Stimulated activated naive CD4-positive, alpha-beta T cell (primary cell): ENCODE data around the gene SH3PXD2A.

ENCODE experiments used
- DNase-seq, 6 experiments: peaks; one replicate each; lab custom pipeline; 2025; lab: John Stamatoyannopoulos, UW

The SH3PXD2A gene

DNA sequence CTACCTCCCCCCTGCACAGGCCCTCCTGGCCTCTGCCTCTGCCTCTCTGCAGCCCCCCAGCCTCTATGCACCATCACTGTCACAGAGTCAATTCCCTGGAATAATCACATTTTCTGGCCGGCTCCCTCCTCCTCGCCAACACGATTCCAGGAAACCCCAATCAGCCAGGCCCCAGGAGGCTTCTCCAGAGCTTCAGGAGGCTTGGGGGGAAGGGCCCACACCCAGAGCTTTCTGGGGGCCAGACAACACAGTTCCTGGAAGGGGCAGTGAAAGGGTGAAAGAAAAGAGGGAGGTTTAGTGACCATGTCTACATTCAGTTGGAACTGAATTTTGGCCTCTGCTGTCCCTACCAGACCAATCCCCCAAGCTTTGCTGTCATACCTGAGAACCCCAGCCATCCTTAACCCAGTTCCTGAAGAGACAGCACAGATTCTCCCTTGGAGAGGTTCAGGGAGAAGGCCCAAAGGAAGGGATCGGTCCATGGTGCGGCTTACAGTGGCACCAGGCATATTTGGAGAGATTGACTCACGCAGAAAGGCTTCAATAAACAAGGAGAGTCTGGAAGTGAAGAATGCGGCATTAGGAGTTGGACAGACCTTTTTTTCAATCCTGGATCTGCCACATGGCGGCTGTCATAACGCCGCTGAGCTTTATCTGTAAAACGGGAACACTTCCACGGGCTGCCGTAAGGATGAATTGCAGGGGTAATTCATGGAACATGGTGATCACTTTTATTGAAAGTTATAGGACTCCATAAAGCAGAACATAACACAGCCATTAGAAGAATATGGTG, 272.8 kb downstream of the SH3PXD2A start:
- no peak for DNase-seq

DNA sequence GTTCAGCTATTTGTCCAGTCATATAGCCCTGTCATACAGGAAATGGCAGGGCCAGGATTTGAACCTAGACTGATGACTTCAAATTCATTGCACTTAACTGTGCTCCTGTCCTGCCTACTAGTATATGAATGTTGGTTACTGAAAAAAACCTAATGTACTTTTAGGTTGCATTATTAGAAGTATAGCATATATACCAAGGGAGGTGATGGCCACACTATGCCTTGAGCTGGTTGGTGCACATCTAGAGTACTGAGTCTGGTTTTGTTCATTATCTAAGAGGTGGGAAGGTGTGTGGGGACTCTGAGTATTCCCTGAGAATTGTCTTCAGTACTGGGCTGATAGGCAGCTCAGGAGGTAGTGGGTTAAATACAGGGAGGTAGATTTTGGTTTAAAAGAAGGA, 273.9 kb downstream of the SH3PXD2A start:
- no peak for DNase-seq

DNA sequence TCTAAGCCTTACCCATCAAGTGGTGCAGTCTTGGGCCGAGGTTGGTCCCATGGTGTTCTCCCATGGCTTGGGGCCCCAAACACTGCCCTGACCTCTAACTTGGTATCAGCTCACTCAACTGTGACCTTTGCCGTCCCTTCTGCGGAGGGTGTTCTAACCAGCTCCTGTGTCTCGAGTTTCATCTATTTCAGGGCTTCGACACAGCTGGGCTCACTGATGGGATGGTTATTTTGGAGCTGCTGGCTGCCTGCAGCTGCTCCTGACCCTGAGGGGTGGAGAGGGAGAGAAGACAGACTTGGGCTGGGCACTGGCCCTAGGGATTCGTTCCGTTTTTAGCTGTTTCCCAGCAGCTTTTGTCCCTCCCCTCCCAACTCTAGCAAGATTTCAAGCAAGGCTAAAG, 274.9 kb downstream of the SH3PXD2A start:
- no peak for DNase-seq

DNA sequence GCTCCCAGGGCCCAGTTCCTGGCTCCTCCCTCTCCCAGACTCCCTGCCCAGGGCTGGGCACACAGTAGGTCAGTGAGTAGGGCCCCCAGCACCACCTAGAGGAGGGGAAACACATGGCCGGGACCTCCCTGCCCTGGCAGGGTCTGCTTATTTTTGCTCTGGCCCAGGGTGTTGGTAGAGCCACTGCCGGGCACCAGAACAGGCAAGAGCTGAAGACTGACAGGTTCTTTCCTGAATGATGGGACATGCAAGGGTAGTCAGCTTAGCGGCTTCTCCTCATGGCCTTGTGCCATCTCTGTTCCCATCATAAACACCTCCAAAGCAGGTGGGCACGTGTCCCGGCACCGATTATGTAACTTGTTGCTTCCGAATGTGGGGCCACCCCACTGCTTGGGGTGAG, 275.4 kb downstream of the SH3PXD2A start:
- DNase-seq: no peak

DNA sequence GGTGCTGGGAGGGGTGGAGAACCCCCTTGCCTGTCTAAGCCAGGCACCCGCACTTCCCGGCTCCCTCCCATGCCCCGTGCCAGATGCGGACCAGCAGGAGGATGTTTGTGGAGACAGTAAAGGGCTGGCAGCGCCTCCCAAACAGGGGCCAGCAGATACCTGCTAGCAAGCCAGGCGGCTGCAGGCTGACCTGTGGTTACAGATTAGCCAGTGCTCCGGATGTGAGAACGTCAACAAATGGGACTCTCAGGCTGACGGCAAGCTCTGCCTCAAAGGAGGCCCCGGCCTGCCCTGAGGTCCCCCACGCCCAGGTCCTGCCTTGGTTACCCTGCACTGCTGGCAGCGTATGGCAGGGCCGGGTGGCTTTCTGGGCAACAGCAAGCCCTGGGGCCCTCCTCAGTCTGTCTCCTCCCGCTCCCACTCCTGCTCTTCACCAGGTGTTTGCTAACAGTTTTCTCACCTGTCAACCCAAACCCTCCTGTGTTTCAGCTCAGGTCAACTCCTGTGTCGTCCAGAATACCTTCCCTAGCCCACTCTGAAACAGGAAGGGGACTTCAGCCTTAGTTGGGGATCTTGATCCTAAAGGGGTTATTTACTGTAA, 276.5 kb downstream of the SH3PXD2A start:
- no peak for DNase-seq

DNA sequence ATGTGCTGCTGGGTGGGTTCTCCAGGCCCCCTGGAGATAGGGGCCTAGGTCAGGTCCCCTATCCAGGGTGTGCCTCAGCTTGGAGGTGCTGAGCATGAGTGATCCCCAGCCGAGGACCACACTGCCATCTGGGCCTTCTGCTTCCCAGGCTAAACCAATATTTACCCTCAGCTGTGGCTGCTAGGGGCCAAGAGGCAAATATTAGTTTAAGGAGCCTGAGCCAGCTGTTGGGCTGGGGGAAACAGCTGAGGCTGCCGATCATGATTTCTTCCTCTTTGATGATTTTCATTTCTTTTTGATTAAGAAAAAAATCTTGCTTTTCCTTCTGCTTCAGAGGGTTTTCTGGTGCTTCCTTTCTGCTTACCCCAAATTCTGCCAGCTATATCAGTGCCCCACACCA, 278.5 kb downstream of the SH3PXD2A start:
- no peak for DNase-seq

DNA sequence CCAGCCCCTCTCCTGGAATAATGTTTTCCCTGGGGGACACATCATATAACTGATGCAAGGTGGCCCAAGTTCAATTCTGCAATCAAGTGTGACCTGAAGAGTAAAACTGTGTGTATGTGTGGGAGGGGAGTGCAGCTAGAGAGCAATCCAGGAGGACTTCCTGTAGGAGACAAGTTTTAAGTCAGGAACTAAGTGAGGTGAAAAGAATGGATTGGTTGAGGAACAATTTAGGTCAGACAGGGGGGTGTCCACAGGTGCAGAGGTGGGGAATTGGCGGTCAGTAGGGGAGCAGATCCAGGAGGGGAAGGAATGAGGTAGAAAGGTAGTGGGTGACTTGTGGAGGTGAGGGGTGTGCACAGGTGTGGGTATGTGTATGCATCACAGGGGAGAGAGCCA, 279.3 kb downstream of the SH3PXD2A start:
- no peak for DNase-seq

DNA sequence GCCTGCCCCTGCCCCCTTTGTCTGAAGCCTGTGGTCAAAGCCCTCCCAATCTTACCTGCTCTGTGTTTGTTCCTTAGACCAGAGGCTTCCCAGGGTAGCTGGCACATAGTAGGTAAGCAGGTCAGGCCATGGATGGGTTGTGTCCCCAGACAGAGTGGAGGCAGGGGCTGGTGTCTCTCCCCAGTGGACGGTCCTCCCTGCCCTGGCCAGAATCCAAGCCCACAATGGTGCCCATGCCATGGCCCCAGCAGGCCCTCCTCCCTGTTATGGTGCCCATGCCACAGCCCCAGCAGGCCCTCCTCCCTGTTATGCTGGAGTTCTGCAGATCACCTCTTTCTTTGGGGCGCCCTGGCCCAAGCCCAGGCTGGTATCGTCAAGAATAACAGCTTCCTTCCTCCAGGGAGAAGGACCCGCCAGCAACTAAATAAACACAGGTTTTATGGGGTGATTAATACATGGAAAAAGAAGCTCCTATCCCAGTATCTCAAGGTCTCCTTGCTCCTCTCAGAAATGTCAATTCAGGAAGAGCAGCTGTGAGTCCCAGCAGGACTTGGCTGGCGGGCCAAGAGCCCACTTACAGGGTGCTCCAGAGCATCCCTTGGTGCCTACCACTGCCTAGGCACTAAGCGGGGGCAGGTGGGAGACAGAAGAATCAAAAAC, 279.8 kb downstream of the SH3PXD2A start:
- no peak for DNase-seq

DNA sequence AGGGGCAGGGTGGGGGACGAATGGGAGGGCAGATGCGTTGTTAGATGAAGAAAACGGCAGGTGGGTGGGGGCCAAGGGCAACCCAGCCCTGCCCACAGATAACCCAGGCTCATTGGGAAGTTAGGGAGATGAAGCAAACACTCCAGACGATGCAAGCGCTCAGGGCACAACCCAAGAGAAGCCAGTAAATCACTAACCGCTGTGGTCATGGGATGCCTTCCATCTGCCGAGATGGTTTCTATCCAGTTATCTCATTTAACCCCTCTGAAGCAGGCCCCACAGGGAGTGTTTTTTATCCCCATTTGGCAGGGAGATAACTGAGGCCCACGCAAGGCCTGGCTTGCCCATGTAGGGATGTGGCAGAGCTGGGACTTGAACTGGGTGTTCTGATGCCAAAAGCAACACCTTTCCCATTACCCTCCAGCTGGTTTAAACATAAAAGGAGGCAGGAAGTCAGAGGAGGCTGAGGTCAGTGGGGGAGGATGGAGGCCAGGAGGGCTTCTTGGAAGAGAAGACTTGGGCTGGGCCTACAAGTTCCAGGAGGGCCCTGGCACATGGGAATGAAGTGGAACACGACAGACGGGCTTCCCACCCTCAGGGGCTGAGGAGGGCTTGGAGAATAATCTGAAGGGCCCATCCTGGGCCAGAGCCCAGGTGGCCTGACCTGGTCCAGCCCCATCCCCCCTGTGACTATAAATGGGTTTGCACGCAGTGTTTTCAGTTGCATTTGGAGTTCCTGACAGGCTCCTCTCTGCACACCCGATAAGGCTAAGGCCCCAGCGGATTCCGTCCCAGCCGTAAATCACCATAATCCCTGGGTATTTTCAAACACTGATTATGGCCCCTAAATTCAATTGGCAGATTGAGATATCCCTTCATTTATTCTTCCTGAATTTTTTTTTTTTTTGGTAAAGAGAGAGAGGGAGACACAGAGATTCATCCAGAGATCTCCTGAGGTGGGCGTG, 281.0 kb downstream of the SH3PXD2A start:
- no peak for DNase-seq

DNA sequence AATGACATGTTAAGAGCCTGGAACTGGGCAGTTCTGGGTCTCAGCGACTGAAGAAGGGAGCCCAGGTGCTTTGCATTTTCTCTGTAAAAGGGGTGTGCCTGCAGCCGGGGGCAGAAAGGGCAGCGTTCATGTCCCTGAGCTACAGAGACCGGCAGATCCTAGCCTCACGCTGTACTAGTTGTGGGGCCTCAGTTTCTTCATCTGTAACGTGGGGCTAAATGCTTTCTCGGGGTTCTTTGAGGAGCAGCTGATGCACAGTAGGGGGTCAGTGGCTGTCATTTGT, 282.2 kb downstream of the SH3PXD2A start:
- DNase-seq: no peak

DNA sequence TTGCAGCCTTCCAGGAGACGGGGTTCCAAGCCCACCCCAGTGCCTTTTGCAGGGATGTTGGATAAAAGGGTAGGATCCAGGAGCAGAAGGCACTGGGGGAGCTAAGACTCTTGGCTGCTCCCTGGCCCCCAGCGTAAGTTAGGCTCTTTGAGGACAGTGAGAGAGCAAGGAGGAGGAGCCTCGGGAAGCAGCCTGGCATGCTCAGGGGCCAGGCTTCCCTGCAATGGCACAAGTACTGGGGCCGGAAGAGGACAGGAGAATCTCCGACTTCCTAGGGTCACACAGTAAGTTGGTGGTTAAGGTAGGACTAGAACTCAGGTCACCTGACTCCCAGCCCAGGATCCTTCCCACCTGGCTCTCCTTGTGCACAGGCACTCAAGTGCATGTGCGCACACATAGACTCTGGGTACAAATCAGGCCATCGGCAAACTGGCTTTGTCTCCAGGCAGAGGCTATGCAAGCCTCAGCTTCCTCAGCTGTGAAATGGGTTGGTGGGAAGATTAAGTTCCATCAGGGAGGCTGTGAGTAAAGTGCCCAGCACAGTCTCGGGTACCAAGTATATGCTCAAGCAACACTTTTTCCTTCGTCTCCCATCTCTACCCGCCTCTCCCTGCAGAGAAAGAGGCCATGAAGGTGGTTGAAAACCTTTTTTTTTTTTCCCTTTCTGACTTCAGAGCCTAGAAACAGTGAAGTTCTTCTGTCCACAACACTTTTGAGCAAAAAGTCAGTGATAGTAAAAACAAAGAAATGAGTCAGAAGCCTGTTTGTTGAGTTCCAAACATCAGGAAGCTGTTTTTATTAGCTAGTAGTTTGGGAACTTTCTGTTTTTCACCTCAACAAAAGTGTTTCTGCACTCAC, 282.8 kb downstream of the SH3PXD2A start:
- no peak for DNase-seq

DNA sequence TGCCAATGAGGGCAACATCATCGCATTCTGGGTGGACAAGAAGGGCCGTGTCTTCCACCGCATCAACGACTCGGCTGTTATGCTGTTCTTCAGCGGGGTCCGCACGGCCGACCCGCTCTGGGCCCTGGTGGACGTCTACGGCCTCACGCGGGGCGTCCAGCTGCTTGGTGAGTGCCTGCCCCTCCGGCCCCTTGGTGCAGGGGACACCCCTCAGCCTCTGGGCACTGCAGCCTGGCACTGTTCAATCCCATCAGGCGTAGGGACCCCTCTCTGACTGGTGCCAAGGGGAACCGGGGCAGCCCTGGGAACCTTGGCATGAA, 283.8 kb downstream of the SH3PXD2A start:
- no peak for DNase-seq

DNA sequence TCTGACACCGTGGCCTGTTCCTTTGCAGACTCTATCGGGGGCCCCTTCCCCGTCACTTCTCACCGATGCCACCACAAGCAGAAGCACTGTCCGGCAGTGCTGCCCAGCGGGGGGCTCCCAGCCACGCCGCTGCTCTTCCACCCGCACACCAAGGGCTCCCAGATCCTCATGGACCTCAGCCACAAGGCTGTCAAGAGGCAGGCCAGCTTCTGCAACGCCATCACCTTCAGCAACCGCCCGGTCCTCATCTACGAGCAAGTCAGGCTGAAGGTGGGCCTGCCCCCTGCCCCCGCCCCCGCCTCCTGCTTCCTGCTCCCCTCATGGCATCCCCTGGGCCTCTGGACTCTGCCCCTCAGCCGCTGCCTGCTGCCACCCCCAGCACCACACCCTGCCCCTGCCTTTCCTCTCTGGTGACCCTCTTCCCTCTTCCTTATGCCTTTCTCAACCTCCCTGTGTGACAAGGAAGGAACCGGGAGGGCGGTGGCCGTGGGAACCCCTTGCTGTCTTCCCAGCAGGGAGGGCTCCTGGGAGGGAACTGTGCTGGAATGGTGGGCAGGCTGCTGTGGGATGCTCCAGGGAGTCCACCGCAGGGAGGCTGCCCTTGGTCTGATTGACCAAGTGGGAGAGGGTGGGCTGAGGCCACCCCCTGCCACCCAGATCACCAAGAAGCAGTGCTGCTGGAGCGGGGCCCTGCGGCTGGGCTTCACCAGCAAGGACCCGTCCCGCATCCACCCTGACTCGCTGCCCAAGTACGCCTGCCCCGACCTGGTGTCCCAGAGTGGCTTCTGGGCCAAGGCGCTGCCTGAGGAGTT, 284.3 kb downstream of the SH3PXD2A start:
- DNase-seq: no peak

DNA sequence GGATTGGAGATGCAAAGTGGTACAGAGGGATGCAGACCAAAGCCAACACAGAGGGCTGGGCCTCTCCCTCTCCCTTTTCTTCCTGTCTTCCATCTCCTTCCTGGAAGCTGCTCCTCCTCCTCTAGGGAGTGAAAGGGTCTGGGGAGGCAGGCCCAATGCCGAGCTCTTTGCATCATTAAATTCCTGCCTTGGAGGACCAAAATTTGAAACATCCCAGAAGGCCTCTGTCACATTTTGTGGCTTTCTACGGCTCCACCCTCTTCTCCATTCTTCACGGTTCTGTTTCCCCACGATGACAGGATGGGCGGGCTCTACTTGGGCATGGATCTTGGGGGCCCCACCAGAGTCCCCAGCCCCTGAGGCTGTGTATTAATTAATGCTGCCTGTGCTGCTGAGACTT, 285.5 kb downstream of the SH3PXD2A start:
- DNase-seq: no peak

DNA sequence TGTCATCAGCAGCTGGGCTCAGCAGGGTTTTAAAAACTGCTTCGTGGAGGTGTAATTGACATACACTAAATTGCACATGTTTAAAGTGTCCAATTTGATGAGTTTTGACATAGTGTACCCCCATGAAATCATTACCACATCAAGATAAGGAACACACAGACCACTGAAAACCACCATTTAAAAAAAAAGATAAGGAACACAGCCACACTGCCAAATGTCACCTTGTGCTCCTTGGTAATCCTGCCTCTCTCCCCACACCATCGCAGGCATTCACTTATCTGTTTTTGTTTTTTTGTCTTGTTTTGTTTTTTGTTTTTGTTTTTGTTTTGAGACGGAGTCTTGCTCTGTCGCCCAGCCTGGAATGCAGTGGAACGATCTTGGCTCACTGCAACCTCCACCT, 286.9 kb downstream of the SH3PXD2A start:
- DNase-seq: no peak

DNA sequence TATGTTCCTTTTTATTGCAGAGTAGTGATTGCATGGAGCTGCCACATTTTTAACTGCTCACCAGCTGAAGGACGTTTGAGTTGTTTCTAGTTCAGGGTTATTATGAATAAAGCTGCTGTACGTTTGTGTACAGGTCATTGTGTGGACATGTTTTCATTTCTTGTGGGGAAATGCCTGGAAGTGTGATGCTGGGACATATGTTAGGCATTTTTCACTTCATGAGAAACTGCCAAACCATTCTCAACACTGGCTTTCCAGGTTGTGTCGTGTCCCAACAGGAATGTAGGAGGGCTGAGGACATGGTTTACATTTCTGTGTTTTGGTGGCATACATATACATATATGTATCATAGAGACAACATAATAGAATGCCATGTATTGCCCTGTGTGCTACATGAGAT, 288.8 kb downstream of the SH3PXD2A start:
- DNase-seq: no peak

DNA sequence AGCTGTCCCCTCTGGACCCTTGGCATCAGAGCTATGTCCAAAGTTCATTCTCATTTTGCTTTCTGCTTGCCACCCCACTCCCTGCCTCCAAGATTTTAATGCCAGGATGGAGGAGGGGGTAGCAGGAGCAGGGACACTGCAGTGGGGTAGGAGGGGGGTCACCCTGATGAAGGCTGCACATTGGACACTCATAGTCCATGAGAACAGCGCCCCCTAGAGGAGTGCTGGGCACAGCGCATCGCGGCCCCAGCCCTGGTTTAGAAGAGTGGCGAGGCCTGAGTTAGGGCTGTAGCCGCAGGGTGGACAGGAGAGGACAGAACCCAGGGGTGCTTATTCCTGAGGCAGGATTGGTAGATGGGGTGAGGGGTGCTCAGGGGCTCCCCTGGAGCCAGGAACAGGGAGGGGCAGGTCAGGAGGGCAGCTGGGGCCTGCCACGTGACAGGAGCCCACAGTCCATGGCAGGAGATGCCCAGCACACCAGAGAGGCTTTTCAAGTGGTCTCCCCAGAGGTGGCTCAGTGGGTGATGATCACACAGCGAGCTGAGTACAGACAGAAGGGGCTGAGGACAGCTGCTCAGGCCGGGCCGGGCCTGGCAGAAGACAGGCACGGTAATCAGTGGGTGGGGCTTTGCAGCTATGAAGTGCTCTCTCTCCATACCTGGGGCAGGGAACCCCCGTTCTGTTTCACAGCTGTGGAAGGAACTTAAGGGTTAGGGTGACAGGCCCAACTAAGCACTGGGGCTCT, 290.4 kb downstream of the SH3PXD2A start:
- no peak for DNase-seq

DNA sequence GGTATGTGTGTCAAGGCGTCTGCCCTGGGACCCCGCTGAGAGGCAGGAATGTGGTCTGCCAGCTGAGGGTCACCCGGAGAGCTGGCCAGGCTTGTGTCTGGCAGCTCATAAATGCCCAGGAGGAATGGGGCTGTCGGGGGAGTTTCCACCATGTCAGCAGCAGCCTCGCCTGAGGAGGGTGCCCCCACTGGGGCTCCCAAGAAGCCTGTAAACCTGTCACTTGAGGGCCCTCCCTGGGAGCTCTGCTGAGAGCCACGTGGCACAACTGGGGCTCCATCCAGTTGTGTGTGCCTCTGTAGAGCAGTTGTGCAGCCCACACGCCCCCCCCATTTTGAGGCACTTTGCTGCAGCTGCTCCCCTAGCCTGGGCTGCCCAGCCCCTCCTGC, 291.3 kb downstream of the SH3PXD2A start:
- DNase-seq: no peak

DNA sequence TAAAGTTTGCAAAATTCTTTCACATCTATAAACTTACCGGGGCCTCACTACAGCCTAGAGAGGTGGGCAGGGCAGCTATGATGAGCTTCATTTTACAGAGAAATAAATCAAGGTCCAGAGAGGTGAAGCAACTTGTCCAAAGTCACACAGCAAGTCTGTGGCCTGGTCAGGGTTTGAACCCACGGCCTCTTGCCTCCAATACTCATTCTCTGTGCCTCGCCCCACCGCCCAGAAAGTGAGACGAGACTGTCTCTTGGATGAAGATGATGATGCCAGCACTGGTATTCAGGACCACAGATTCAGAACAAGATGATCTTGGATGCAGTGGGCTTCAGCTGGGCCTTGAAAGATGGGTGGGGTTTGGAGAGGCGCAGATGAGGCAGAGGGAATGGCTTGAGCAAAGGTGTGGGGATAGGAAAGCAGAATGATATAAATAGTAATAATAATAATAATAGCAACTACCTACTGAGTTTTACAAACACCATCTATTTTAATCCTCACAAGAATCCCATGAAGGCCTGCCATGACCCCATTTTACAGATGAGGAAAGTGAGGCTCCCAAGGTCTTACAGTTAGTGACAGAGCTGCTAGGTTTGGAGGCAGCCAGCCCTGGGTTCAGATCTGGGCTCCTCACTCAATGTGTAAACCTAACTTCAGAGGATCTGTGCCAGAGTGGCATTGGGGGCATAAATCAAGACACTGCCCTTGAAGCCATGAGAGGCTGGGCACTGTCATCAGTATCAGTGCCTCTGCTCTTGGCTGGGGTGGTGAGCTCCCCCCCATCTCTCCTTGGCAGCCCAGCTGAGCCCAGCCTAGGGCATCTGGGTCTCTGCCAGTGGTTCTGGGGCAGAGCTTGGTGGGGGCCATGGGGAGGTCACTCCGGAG, 291.9 kb downstream of the SH3PXD2A start:
- DNase-seq: no peak
